ENCODE measurements around the gene PCNX1. TPM values are rescaled to one million over a fixed set of nuclear protein-coding genes. Genes with fewer than 3 reads are reported as not detected.

Gene PCNX1
- total RNA-seq, 1 experiment from 2014 or later: 28.7 TPM

DNA sequence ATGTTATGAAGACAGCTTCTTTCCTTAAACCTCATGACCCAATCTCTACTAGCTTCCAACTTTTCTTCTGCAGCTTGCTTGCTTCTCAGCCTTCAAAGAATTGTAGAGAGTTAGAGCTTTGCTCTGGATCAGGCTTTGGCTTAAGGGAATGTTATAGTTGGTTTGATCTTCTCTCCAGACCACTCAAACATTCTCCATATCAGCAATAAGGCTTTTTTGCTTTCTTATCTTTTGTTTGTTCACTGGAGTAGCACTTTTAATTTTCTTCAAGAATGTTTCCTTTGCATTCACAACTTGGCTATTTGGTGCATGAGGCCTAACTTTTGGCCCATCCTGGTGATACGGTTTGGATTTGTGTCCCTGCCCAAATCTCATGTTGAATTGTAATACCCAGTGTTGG, 163.8 kb downstream of the PCNX1 start:
- no peak for DNase-seq (ENCODE audit: low read depth)

DNA sequence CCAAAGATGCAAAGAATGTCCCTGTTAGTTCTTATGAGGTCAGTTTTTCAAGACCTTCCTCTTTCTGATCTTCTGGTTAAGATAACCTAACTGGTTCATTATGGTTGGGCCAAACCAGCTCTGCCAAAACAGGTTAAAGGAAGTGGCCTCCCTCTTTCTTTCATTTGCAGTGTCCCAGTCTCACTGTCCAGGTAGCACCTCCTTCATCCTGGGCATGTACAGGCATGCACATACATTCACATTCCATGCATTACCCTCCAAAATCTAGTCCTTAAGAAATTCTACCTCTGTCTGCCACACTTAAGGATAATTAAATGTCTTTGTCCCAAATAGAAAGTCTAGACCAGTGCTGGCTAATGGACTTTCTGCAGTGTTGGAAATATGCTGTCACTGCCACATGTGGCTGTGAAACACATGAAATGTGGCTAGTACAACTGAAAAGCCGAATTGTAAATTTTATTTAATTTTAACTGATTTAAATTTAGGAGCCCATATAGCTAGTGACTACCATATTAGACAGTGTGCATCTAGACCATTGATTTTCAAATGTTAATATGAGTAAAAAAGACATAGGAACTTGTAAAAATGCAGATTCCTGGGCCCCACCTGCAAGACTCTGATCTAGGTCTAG, 169.3 kb downstream of the PCNX1 start:
- DNase-seq (ENCODE audit: low read depth): no peak

DNA sequence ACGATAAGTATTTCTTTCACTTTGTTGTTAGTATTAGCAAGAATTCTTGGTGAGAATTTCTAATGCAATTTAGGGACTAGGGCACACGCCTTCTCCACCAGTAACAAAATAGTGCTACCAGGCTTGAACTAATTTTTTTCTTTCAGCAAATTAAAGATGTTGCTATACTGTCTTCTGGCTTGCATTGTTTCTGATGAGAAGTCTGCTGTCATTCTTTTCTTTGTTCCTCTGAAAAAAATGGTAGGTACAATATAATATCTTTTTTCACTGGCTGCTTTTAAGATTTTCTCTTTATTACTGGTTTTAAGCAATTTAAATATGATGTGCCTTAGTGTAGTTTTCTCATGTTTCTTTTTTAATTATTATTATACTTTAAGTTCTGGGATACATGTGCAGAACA, 171.2 kb downstream of the PCNX1 start:
- DNase-seq (ENCODE audit: low read depth): peak; percentile 4

DNA sequence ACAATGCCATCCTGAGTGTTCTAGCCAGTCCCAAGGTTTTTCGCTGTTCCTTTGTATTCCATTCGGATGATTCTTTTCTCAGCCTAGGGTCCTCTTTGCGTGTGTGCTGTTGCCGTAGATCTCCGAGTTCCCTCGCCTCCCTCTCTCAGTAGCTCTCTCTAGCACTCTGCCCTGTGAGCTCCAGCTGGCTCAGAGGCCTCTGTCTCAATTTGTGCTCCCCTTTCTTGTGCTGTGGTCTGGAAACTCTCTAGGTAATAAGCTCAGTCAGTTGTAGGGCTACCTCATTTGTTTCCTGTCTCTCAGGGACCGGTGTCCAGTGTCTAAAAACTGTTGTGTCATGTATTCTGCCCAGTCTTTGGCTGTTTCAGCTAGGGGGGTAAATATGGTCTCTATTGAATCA, 179.3 kb downstream of the PCNX1 start:
- no peak for DNase-seq (ENCODE audit: low read depth)

DNA sequence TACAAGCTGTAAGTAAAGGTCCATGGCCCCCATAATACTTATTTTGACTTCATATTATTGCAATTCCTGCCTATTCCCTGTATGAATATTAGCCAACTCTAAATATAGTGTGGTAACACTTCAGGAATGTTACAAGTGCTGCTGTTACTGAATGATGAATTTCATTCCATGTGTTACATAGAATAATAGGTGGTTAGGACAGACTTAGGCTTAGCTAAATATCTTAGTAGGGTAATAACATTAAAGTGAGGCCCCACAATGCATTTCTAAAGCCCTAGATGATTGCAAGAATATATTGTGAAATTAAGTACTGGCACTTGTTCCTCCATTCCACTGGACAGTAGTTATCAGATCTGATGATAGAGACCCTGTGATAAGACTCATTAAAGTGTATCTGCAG, 182.7 kb downstream of the PCNX1 start:
- DNase-seq (ENCODE audit: low read depth): no peak

DNA sequence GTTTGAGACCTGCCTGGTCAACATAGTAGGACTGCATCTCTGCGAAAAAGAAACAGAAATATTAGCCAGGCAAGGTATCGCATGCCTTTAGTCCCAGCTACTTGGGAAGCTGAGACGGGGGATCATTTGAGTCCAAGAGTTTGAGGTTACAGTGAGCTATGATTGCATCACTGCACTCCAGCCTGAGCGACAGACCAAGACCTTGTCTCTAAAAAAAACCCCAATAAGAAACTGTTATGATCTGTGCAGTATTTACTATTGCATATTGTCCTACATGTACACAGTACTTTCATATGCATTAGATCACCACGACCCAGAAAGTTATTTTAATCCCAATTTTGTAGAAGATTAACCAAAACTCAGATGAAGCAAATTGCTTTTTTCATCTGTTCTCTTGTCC, 187.5 kb downstream of the PCNX1 start:
- DNase-seq (ENCODE audit: low read depth): no peak

DNA sequence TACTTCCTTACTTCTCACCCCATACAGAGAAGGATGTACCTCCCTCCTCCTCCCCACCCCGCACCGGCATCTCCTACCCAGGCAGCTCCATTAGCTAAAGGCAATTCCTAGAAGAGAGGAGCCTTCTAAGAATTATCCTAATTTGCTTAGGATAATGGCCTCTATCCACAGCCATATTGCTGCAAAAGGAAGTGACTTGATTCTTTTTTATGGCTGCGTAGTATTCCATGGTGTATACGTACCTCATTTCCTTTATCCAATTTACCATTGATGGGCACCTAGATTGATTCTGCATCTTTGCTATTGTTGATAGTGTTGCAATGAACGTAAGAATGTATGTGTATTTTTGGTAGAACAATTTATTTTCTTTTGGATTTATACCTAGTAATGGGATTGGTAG, 189.7 kb downstream of the PCNX1 start:
- DNase-seq (ENCODE audit: low read depth): no peak

DNA sequence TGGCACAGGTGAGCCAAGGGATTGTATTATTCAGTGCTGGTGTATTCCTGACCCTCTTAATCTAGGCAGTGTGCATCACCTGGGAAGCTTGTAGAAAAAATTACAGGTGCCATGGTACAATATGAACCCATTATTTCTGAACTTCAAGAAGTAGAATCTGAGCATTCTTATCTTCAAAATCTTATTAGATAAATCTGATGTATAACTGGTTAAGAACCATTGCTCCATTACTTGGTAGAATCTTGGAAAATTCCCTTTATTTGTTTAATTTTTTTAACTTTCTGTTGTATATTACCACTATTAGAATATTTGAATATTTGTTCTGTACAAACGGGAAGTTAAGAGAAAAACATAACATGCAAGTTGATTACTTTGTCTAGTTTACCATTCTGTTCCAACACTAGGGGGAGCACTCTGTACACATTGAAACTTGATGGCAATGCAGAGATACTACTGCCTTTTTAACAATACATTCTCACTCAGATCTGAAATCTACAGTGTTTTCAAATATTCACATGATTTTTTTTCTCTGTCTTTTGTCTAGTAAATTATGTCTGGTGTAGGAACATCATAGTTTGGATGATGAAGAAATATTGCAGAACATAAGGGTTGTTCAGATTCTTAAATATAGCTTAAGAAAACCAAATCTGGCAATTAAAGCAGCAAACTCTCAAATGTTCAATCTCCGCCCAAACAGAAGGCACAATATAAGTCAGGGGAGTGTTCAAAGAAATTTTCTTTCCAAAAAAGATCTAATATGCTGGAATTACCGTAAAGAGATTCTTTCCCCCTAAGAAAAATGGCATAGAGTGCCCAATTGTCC, 196.6 kb downstream of the PCNX1 start:
- peak; percentile 63 for DNase-seq (ENCODE audit: low read depth)

DNA sequence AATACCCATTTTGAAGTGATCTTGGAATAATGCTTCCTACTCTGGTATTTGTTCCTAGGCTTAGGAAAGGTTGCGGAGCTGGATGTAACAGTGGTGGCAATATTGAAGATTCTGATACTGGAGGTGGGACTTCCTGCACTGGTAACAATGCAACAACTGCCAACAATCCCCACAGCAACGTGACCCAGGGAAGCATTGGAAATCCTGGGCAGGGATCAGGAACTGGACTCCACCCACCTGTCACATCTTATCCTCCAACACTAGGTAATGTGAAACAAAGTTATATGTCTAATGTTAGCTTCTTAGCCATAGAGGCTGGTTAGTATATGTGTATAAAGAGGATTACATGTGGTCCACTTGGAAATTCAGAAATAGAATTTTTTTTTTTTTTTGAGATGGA, 197.9 kb downstream of the PCNX1 start:
- no peak for DNase-seq (ENCODE audit: low read depth)

DNA sequence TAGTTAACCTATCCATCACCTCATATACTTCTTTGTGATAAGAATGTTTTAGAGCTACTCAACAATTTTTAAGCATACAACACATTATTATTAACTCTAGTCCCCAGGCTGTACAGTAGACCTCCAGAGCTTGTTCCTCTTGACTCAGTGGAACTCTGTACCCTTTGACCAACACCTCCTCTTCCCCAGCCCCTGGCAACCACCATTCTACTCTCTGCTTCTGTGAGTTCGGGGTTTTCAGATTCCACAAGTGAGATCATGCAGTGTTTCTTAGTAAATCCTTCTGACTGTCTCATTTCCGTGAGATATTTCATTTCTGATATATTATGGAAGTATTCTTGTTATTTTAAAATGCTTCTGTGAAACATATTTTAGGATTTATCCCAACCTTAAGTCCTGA, 200.7 kb downstream of the PCNX1 start:
- no peak for DNase-seq (ENCODE audit: low read depth)

DNA sequence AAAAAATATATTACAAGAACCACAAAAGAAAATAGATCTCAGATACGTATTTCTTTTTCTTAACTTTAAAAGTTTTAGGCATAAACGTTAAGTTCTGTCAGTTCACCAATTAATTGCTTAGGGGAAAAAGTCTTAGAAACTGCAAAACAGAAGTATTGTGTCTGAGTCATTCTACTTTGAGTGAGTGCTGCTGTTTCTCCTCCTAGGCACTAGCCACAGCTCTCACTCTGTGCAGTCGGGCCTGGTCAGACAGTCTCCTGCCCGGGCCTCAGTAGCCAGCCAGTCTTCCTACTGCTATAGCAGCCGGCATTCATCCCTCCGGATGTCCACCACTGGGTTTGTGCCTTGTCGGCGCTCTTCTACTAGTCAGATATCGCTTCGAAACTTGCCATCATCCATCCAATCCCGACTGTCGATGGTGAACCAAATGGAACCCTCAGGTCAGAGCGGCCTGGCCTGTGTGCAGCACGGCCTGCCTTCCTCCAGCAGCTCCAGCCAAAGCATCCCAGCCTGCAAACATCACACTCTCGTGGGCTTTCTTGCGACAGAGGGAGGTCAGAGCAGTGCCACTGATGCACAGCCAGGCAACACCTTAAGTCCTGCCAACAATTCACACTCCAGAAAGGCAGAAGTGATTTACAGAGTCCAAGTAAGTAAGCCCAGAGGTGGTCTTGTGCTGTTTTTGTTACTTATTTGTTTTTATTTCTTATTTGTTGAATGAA, 201.3 kb downstream of the PCNX1 start:
- DNase-seq (ENCODE audit: low read depth): no peak

DNA sequence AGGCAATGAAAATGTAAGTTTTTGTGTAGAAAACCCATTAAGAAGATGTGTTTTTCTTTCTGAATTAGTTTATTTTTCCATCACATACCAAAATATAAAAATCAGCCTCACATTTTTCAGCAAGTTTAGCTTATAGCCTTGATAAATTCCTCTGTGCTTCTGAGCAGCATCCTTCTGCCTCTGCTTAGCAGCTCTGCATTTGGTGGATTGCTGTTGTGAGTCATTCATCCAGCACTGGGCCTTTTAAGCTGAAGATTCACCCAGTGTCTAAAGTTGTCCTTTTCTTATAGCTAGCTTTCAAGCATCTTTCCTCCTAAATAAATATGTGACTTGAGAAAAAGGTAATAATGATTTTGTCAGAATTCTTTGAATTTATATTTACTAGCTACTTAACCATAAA, 206.1 kb downstream of the PCNX1 start:
- DNase-seq (ENCODE audit: low read depth): no peak

DNA sequence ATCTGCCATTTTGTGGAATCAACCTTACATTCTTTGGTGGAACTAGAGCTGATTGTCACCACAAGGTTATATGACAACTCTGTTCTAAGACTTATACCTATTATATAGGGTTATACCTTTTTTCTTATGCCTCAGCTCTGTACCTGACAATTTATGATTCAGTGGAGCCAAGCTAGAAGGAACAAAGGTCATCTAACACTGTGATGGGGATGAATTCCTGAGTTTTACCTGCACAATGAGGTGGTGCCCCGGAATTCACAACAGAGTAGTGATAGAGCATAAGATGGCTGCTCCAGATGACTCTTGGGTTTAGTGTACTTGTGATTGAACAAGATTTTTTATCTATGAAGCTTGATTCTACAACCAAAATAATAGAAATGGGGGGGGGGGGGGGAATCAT, 207.3 kb downstream of the PCNX1 start:
- DNase-seq (ENCODE audit: low read depth): no peak

DNA sequence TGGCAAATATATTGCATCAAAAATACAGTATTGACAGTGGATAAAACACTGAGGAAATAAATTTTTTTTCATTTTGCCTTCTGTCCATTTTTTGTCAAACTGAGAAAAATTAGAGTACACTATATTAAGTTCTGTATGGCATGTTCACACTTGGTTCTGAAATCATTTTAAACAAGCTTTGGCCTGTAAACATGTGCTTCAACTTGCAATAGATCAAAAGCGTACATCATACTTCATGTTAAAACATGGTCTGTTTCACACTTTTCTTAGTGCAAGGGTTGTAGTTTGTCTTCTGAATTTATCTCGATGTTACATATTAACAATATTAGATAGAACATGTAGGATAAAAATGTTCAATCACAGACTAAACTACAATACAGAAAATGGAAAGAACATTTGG, 208.0 kb downstream of the PCNX1 start:
- DNase-seq (ENCODE audit: low read depth): no peak

DNA sequence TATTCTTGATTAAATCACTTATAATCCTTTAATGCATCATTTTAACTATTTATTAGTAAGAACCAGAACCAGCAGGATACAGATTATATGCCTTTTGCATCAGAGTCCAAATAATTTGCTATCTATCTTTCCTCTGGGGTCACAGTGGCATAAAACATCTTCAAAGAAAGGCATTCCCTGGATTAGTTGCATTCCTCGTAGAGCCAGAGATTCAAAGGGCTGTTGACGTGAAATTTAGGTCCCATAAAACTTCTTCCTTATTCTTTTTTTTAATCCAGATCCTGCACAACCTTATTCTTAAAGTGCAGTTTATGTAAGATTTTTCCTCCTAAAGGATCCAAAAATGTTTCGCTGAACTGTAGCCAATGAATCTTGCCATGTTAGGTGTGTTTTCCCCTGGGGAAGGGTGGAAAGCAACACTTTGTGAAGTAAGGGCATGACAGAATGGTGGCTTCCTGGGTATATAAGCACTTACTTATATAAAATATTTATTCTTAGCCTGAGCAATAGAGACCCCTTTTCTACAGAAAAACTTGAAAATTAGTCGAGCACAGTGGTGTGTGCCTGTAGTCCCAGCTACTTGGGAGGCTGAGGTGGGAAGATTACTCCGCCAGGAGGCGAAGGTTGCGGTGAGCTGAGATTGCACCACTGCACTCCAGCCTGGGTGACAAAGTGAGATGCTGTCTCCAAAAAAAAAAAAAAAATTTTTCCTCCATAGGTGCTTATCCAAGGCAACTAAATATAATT, 208.7 kb downstream of the PCNX1 start:
- no peak for DNase-seq (ENCODE audit: low read depth)

DNA sequence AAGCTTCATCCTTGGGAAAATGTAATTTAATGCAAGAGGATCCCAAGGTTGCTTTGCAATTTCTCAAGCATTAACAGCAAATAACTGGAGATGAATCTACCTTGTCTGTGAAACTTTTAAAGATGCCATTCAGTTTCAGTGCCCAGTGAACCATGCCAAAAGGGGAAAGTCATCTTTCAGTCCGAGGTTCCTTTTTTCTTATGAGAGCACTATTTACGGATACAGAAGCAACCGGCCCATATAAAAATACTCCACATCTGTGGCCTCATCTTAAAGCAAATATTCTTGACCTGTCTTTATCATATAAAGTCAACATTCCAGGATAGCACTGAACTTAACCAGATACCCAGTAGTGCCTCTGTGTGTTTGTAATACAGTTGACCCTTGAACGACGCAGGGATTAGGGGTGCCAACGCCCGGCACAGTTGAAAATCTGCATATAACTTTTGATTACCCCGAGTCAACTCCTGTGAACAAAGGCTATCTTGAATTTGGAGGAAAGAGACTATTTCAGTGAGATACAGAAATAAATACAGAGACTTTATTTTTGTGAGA, 209.4 kb downstream of the PCNX1 start:
- no peak for DNase-seq (ENCODE audit: low read depth)

DNA sequence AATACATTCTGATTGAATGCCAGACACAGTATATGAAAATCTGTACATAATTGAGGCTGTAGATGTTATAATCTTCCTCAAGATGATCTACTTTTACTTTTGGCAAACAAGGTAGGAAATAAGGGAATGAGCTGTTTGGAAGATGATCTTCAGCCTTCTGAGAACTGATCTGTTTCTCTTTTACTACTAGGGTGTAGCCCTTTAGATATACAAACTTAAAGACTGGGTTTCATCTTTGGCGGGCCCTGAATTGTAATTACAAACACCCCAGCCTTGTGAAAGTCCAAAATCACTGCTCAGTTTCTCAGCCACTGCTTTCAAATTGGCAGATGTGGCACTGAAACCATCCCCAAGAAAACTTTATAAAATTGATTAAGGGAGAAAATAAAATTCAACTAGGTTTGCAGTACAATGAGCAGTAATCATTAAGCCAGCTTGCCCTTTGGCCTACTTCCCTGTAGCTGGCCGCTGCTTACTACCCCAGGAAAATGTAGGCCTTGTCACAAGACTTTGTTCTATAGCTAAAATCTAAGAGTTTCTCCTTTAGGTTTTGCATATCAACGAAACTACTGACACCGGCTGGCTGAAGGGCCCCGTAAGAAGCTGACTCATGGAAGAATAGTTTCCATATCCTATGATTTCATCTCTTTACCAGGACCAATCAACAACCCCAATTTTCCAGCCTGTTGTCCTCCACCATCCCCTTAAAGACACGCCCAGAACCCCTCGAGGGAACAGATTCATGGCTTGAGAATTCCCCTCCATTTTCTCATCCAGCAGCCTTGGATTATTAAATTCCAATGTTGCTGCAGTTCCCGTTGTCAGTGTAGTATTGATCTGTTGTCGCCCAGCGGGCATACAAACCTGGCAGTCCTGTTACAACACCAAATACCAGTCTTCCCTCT, 210.8 kb downstream of the PCNX1 start:
- DNase-seq (ENCODE audit: low read depth): peak; percentile 92

DNA sequence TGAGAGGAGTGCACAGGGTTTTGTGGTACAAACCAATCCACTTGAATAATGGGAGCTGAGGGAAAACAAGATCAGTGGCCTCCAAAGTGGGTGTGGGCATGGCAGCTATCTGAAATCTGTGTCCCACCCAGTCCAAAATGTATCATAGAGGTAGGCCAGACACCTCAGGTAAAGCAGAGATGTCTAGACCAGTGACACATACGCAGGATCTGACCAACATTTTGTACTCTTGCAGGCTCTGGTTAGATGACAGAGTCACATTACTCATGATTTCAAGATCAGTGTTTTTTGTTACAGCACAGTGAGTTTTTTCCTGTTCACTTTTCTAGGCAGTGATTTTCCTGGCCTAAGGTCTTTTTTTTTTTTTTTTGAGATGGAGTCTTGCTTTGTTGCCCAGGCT, 211.8 kb downstream of the PCNX1 start:
- peak; percentile 82 for DNase-seq (ENCODE audit: low read depth)

DNA sequence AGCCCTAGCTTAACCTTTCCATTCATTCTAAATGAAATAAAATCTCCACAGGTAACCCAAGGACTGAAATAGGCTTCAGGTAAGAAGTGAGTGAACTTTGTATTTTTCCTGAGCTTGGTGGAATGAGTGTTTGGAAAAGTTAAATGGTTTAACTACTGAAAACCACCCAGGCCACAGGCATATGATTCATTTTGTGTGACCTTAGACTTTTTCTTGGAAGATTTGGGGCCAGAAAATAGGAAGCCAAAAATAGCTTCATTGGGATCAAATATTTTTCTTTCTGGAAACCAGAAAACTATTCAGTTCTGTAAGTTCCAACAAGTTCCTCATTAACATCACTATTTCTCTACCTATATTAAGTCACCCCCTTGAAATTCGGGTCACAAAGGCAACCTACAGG, 212.6 kb downstream of the PCNX1 start:
- peak; percentile 38 for DNase-seq (ENCODE audit: low read depth)

DNA sequence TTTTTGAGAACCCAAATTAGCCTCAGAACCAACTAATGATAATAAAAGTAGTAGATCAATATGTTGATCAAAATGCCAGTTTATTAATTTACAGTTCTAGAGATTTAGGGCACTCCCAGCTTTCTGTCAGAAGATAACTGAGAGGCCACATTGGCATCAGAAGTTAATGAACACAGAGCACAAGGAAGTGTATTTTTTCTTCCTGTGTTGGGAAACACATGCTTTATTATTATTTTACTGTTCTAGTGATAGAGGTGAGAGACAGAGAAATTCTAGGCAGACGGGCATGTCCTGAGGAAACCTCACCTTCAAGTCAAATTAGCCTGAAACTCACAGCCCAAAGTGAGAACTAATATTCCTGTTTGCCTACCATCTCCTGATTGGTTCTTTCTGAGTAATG, 213.7 kb downstream of the PCNX1 start:
- no peak for DNase-seq (ENCODE audit: low read depth)

DNA sequence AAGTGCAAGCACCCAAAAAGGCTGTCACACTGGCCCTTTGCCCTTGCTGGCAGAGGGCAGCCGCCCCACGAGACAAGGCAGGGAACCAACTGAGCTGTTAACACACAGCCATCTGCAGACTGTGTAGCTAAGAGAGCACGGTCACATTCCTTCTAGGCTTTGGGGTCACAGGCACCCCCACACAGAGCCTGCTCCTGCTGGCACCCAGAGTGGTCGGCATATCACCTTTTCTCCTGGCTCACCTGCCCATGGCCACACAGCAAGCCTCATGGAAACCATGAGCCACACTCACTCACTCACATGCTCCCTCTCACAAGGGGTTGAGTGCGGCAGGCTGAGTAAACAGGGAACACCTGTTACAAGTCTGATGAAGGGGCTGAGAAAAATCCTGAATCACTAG, 214.5 kb downstream of the PCNX1 start:
- DNase-seq (ENCODE audit: low read depth): no peak
